Endothelial cell of umbilical vein (primary cell): ENCODE data around the gene FRG2C.
"Not testable (repeated sequence)": the region's sequence is repeated elsewhere in the genome, so short reads cannot be mapped to it uniquely, and the experiment has no call there.

Experiments
- EZH2 ChIP-seq: IDR thresholded peaks from 2 replicates; pipeline ENCODE4 v1.6.1; 2012; ENCODE audit warnings: borderline replicate concordance, low read depth, mild to moderate bottlenecking, moderate library complexity, low read length, inconsistent platforms; ENCODE audit not compliant: severe bottlenecking
- POLR2A ChIP-seq: IDR thresholded peaks from 2 replicates; pipeline ENCODE4 v1.6.1; 2012; ENCODE audit warnings: low read depth, mild to moderate bottlenecking, control low read depth, low read length
- POLR2AphosphoS5 ChIP-seq: IDR thresholded peaks from 2 replicates; pipeline ENCODE4 v1.6.1; 2012; ENCODE audit warnings: low read depth, mild to moderate bottlenecking, control low read depth, low read length, moderate library complexity; ENCODE audit not compliant: insufficient read depth
- TF ChIP-seq, protein P1 (sequence below), 2 donors: IDR thresholded peaks; 1 replicate in 1 of 2; 2 replicates in 1 of 2; pipeline ENCODE4 v1.5.1; 2011; ENCODE audit warnings: low read length in 2 of 2, mild to moderate bottlenecking in 2 of 2, moderate library complexity in 2 of 2, control low read depth in 1 of 2, inconsistent platforms in 1 of 2, low read depth in 1 of 2; ENCODE audit not compliant: insufficient read depth in 1 of 2; ENCODE audit errors: extremely low read depth in 1 of 2

DNA sequence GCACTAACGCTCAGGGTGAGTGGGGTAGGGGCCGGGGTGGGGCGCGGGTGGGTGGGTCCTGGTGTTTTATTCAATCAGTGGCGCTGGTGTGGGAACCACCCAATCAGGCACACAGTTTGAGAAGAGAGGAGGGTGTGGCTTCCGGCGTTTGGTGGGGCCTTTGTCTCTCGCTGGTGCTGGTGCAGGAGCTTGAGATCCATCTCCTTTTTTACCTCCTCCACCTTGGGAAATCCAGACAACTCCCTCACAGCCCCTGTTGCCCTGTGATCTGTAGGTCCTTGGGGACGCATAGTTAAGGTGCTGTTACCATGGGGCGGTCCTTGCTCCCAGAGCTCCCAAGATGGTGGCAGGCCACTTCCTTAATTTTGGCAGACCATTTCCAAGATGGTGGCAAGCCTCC, 25.2 kb upstream of the FRG2C start:
- not testable (repeated sequence) for TF ChIP-seq POLR2A, EZH2, POLR2AphosphoS5
- TF ChIP-seq, protein P1, sequence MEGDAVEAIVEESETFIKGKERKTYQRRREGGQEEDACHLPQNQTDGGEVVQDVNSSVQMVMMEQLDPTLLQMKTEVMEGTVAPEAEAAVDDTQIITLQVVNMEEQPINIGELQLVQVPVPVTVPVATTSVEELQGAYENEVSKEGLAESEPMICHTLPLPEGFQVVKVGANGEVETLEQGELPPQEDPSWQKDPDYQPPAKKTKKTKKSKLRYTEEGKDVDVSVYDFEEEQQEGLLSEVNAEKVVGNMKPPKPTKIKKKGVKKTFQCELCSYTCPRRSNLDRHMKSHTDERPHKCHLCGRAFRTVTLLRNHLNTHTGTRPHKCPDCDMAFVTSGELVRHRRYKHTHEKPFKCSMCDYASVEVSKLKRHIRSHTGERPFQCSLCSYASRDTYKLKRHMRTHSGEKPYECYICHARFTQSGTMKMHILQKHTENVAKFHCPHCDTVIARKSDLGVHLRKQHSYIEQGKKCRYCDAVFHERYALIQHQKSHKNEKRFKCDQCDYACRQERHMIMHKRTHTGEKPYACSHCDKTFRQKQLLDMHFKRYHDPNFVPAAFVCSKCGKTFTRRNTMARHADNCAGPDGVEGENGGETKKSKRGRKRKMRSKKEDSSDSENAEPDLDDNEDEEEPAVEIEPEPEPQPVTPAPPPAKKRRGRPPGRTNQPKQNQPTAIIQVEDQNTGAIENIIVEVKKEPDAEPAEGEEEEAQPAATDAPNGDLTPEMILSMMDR (IDR thresholded peaks at IDR 0.05; ENCODE audit: extremely low read depth in 1 of 2, insufficient read depth in 1 of 2, low read depth in 1 of 2, low read length in 2 of 2): not testable (repeated sequence)
